ENCODE data around the gene OSBPL5.

OSBPL5 gene

GRCh38 chr11:3201677-3202181 lies 36.6 kb upstream of the OSBPL5 start:
- TF ChIP-seq CTCF (IDR thresholded peaks at IDR 0.05; ENCODE audit: low read depth, low read length): no peak
- no peak overlapping the region for H3K4me3 ChIP-seq (ENCODE audit: low read depth, low read length)

GRCh38 chr11:3201112-3201581 lies 36.0 kb upstream of the OSBPL5 start:
- H3K4me3 ChIP-seq (ENCODE audit: low read depth, low read length): no peak overlapping the region
- no peak for TF ChIP-seq CTCF (IDR thresholded peaks at IDR 0.05; ENCODE audit: low read depth, low read length)

- no peak overlapping the region for H3K4me3 ChIP-seq (ENCODE audit: low read depth, low read length)
- no peak for TF ChIP-seq CTCF (IDR thresholded peaks at IDR 0.05; ENCODE audit: low read depth, low read length)
These were observed 35.4 kb upstream of the OSBPL5 start for GRCh38 chr11:3200388-3201111.

GRCh38 chr11:3199537-3200295 lies 34.6 kb upstream of the OSBPL5 start:
- no peak for TF ChIP-seq CTCF (IDR thresholded peaks at IDR 0.05; ENCODE audit: low read depth, low read length)
- H3K4me3 ChIP-seq (ENCODE audit: low read depth, low read length): no peak overlapping the region

- TF ChIP-seq CTCF (IDR thresholded peaks at IDR 0.05; ENCODE audit: low read depth, low read length): no peak
- H3K4me3 ChIP-seq (ENCODE audit: low read depth, low read length): no peak overlapping the region
These were observed 33.7 kb upstream of the OSBPL5 start for GRCh38 chr11:3198815-3199214.

GRCh38 chr11:3197878-3198528 lies 32.9 kb upstream of the OSBPL5 start:
- TF ChIP-seq CTCF (IDR thresholded peaks at IDR 0.05; ENCODE audit: low read depth, low read length): no peak
- H3K4me3 ChIP-seq (ENCODE audit: low read depth, low read length): no peak overlapping the region
